HG03135 (cell line): ENCODE data around the gene ADAM17.
"Not testable (repeated sequence)": the region's sequence is repeated elsewhere in the genome, so short reads cannot be mapped to it uniquely, and the experiment has no call there.

Source experiments
- ATAC-seq: cut with Tn5 transposase; IDR thresholded peaks from one replicate; pipeline ENCODE4 v1.9.1; 2021; ENCODE audit warnings: mild to moderate bottlenecking, moderate library complexity; ENCODE audit not compliant: unreplicated experiment

Gene ADAM17

GRCh38 chr2:9527995-9528787 is 27.4 kb downstream of the ADAM17 start:
- no peak for ATAC-seq

- no peak for ATAC-seq
Observed at GRCh38 chr2:9525266-9525665, 30.4 kb downstream of the ADAM17 start.

GRCh38 chr2:9524291-9524690 is 31.3 kb downstream of the ADAM17 start:
- no peak for ATAC-seq

- no peak for ATAC-seq
Observed at GRCh38 chr2:9519250-9519649, 36.4 kb downstream of the ADAM17 start.

GRCh38 chr2:9518780-9519179 is 36.9 kb downstream of the ADAM17 start:
- no peak for ATAC-seq

GRCh38 chr2:9518163-9518562 is 37.5 kb downstream of the ADAM17 start:
- ATAC-seq: no peak

DNA sequence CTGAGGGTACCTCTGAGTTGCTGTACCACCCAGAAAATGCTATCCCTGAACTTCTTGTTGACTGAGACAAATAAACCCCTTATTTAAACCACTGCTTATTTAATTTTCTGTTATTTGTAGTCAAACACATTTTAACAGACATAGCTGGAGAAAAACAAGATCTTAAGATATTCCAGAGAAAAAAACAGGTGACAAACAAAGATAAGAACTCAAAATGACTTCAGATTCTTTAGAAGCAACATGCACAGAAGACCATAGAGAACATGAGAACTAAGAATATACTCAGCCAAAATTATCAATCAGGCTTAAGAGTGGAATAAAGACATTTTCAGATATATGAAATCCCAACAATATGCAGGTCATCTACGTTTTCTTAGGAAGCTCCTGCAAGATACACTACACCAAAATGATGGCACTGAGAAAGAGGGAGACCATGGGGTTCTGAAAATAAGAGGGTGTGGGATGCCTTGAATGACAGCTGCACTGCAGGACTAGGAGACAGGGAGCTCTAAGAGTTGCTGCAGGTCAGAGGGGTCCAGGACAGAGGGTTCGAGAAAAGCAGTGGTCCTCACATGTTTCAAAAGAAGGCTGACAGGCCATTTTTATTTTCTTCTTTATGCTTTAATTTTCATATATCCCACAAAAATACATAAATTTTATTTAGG is 38.4 kb downstream of the ADAM17 start:
- no peak for ATAC-seq

GRCh38 chr2:9513946-9514345 is 41.7 kb downstream of the ADAM17 start:
- ATAC-seq: not testable (repeated sequence)

GRCh38 chr2:9508931-9509330 is 46.7 kb downstream of the ADAM17 start:
- no peak for ATAC-seq

DNA sequence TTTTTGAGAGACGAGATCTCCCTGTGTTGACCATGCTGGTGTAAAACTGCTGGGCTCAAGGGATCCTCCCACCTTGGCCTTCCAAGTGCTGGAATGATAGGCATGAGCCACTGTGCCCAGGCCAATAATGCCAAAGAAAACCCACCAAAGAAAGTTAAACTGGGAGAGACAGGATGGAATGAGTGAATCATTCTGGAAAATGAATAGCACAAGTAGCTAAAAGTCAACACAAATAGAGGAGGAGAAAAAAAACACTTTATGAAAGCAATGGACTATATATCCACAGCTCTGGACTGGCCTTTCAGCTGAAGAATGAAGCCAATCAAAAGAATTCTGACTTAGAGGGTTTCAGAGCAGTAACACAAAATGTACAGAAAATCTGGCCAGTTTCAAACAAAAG is 57.4 kb downstream of the ADAM17 start:
- no peak for ATAC-seq

DNA sequence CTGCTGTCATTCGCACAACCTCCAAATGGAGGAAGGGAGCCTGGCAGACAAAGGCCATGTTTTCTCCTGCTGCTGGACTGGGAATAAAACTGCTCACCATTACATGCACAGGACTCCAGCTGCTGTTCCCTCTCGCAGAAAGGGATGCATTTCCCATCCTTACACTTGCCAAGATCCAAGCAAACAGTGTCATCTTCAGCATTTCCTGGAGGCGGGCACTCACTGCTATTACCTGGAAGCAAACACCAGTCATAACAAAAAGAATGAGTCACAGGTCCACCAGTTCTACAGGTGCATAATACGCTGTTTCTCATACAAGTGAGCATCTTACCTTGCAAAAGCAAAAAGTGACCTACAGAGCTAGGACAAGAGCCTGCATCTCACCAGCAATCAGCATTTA is 58.6 kb downstream of the ADAM17 start:
- no peak for ATAC-seq

GRCh38 chr2:9494081-9494480 is 61.5 kb downstream of the ADAM17 start:
- ATAC-seq: no peak

DNA sequence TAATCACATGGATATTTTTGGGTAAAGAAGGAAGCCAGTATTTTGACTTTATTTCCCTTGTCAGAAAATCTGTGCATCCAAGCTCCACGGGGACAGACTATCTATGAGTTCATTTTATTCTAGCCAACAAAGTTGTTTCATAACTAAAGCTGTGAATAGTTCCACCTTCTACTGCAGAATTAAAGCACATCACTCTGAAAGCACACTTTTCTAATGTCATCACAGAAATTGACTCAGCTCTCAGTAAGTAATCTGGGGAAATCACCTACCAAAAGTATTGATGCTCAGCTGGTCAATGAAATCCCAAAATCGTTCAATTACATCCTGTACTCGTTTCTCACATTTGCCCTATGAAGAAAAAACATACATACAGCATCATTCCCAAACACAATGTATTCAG is 62.2 kb downstream of the ADAM17 start:
- ATAC-seq: no peak

DNA sequence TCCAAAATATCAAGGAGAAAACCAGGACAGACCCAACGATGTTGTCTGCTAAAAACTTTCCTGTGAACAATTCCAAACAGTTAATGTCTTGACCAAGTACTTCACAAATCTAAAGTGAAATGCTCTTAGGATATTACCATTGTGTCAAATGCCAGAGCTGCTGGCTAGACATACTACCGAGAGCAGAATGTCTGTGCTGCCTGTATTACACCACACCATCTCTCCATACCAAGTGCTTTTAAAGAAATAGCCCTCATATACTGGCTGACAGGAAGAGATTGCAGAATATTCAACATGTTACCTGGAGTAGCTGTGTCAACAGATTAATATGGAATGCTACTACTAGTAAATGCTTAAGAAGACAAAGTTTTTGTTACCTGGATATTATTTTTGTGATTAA is 62.7 kb downstream of the ADAM17 start:
- ATAC-seq: no peak

GRCh38 chr2:9490789-9491188 is 64.8 kb downstream of the ADAM17 start:
- no peak for ATAC-seq

DNA sequence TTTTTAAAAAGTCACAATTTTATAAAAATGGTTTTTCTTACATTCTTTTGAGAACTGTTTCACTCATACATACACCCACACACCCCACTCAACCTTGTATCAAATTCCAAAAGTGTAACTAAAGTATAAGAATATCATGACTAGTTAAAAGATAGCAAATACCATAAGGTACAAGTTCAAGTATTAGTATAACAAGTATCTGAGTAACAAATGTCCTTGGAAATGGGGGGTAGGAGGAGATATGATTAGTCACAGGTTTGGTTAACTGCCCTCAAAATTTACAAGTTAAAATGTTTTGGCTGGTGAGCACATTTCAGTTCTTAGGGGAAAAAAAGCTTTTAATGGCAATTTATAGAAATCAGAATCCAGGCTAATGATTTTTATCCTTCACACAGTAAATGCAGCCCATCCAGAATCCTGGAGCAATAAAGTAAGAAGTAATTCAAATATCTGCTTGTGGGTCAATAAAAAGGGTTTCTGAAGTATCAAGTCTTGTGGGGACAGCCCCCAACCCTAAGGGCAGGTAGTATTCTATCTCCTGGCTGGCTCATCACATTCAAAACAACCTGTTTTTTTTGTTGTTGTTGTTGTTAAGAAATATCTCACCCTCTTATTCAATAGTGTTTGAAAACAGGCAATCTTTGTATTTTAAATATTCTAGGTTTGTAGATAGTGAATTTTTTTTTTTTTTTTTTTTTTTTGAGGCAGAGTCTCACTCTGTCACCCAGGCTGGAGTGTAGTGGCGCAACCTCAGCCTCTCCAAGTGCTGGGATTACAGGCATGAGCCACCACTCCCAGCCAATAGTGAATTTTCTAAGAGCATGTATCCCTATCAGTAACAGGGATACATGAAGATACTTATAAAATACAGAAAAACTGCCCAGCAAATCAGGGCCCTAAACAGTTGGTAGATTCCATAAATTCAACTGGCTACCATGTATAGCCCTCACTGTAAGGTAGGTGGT is 66.8 kb downstream of the ADAM17 start:
- no peak for ATAC-seq

GRCh38 chr2:9484533-9484932 is 71.1 kb downstream of the ADAM17 start:
- no peak for ATAC-seq

GRCh38 chr2:9483107-9483506 is 72.5 kb downstream of the ADAM17 start:
- no peak for ATAC-seq

DNA sequence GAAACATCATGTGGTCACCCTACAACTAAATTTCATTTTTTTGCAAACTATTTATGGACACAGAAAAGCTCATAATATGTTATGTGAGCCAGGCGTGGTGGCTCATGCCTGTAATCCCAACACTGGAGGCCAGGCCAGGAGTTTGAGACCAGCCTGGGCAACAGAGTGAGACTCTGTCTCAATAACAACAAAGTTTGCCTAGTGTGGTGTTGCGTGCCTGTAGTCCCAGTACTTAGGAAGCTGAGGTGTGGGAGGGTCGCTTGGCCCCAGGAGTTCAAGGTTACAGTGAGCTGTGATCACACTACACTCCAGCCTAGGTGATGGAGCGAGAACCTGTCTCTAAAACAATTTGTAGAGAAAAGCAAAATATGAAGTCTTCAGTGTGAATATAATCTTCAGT is 75.5 kb downstream of the ADAM17 start:
- no peak for ATAC-seq

DNA sequence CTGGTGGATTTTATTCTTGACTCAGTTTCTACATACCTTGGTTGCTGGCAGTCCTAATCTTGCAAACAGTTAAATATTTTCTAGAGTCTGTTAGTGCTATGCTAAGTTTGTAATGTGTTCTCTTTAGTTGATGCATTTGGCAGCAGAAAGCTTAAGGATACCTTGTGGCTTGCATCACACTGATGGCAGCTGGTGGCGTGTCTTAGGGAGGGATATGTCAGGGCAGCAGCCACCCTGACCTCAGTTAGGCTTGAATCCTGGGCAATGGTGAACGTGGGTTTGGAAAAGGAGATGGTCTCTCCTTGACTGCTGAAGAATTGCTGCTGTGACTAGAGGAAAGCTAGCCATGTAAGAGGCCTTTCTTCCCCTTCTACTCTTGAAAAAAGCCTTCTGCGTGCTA is 77.1 kb downstream of the ADAM17 start:
- ATAC-seq: no peak

GRCh38 chr2:9477914-9478313 is 77.7 kb downstream of the ADAM17 start:
- ATAC-seq: no peak
